PC-3 (cell line): ENCODE measurements around the gene LMOD1. TPM values are rescaled to one million over a fixed set of nuclear protein-coding genes. Genes with fewer than 3 reads are reported as not detected.

Experiments
- ATAC-seq: fragments of 200-7000 bp; cut with Tn5 transposase; 2 replicates; pipeline ENCODE4 v1.9.1; 2020; ENCODE audit warnings: mild to moderate bottlenecking, moderate library complexity
- BruUV-seq: library from RNA; stranded (reverse); fragments of 400-500 nt; replicated peaks from 2 replicates; lab custom pipeline; 2021; lab: Mats Ljungman, UMichigan
- CTCF ChIA-PET: fragments of 300-600 bp; sonication (Branson Sonifier 250); formaldehyde crosslinking; loops from one replicate; lab custom pipeline; 2022; ENCODE audit warnings: antibody characterized with exemption; lab: Charles Lee
- POLR2A ChIA-PET: fragments of 300-600 bp; sonication (Branson Sonifier 250); formaldehyde crosslinking; loops from one replicate; lab custom pipeline; 2022; ENCODE audit warnings: antibody characterized with exemption; ENCODE audit not compliant: unreplicated experiment; lab: Charles Lee
- DNase-seq: peaks from one replicate; pipeline ENCODE4 v3.0.0-alpha.2; 2015
- H2AFZ ChIP-seq: fragments of 300-600 bp; sonication (generic); 2 replicates; pipeline ENCODE4 v1.6.0; 2016; ENCODE audit warnings: antibody characterized with exemption, low read length
- H3F3A ChIP-seq: fragments of 300-600 bp; sonication (generic); one replicate; pipeline ENCODE4 v1.6.0; 2017; ENCODE audit warnings: antibody characterized with exemption, low read length, control low read depth, mild to moderate bottlenecking; ENCODE audit not compliant: unreplicated experiment
- H3K27ac ChIP-seq: fragments of 300-600 bp; sonication (generic); 2 replicates; pipeline ENCODE4 v1.5.1; 2016; ENCODE audit warnings: mild to moderate bottlenecking, low read length
- H3K27me3 ChIP-seq: fragments of 300-600 bp; sonication (generic); 2 replicates; pipeline ENCODE4 v1.6.1; 2016; ENCODE audit warnings: low read length, mixed read lengths
- H3K36me3 ChIP-seq: fragments of 300-600 bp; sonication (generic); 2 replicates; pipeline ENCODE4 v1.6.1; 2016; ENCODE audit warnings: low read depth, mixed run types, low read length, mixed read lengths
- H3K4me1 ChIP-seq: fragments of 300-600 bp; sonication (generic); 2 replicates; pipeline ENCODE4 v1.5.1; 2016; ENCODE audit warnings: low read length; ENCODE audit not compliant: insufficient read depth
- H3K4me2 ChIP-seq: fragments of 300-600 bp; sonication (generic); 2 replicates; pipeline ENCODE4 v1.6.0; 2016; ENCODE audit warnings: low read length
- H3K4me3 ChIP-seq: fragments of 300-600 bp; sonication (generic); 2 replicates; pipeline ENCODE4 v1.5.1; 2016; ENCODE audit warnings: mild to moderate bottlenecking, low read length, mixed read lengths
- H3K79me2 ChIP-seq: fragments of 300-600 bp; sonication (generic); 2 replicates; pipeline ENCODE4 v1.6.1; 2017; ENCODE audit warnings: low read length, mixed read lengths
- H3K9ac ChIP-seq: fragments of 300-600 bp; sonication (generic); 2 replicates; pipeline ENCODE4 v1.6.0; 2016; ENCODE audit warnings: mild to moderate bottlenecking, low read length
- H3K9me2 ChIP-seq: fragments of 300-600 bp; sonication (generic); replicated peaks from 2 replicates; pipeline ENCODE4 v1.6.1; 2016; ENCODE audit warnings: mixed run types, low read length, mixed read lengths
- H3K9me3 ChIP-seq: fragments of 300-600 bp; sonication (generic); 2 replicates; pipeline ENCODE4 v1.6.1; 2016; ENCODE audit warnings: low read length, mixed read lengths
- H4K20me1 ChIP-seq: fragments of 300-600 bp; sonication (generic); 2 replicates; pipeline ENCODE4 v1.6.1; 2016; ENCODE audit warnings: low read length, mixed read lengths
- EZH2 ChIP-seq: fragments of 300-600 bp; sonication (generic); IDR thresholded peaks from one replicate; pipeline ENCODE4 v1.6.1; 2017; ENCODE audit warnings: antibody characterized with exemption, mild to moderate bottlenecking, low read length; ENCODE audit not compliant: unreplicated experiment
- EZH2phosphoT487 ChIP-seq: fragments of 300-600 bp; sonication (generic); IDR thresholded peaks from 2 replicates; pipeline ENCODE4 v1.6.1; 2018; ENCODE audit warnings: mild to moderate bottlenecking, antibody characterized with exemption, low read length, borderline replicate concordance
- intact Hi-C: fragments of 100-400 bp; cut with micrococcal nuclease; formaldehyde crosslinking; loops from 2 replicates; pipeline ENCODE4 v1.9.0; 2023
- total RNA-seq: library from RNA; depleted of rRNA; stranded (reverse); fragments of >200 nt; gene quantifications from 2 replicates; pipeline ENCODE4 v1.2.3, GENCODE V29; 2014
- TF ChIP-seq, protein P1 (sequence below): fragments of 300-600 bp; sonication (generic); conservative IDR thresholded peaks from 2 replicates; pipeline ENCODE4 v1.5.1; 2017; ENCODE audit warnings: antibody characterized with exemption, low read depth, mild to moderate bottlenecking, low read length

The LMOD1 gene
- total RNA-seq, 1 experiment from 2014 or later = 0.07 TPM

DNA sequence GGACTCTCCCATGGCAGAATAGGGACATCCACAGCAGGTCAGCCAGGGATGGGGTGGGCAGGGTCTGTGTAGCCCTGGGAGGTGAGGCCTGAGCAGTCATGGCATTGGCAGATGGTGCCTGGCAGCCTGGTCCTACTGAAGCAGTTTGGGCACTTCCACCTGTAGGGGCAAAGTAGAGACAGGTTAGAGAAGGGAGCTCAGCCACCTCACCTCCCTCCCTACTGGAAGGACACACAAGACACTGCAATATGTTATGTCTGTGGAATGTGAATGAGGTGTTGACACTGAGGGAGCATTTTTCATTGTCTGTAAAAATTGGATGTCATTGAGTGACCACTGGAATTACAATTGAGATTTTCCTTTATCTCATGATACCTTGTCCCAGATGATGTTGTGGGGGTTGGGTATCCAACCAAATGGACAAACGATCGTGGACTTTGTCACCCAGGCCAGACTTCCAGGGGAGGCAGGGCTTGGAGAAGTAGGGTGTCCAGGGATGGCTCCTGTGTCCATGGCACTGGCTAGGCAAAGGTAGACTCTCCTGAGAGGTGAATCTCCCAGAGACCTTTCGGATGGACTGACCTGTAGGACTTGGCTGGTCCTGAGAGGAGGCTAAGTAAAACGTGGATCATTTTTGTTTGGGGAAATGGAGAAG lies 48.0 kb downstream of the LMOD1 start:
- no peaks in the 10 kb centered on the region for H3K9me2 ChIP-seq
- no peaks in the 10 kb centered on the region for H3K27me3 ChIP-seq
- no peak overlapping the region for H3K9ac ChIP-seq
- H3K4me3 ChIP-seq = no peak overlapping the region
- H3K27ac ChIP-seq = no peak overlapping the region
- intact Hi-C loops = loop anchor here (5.0 kb wide), 1 partner anchor 34 kb away; no protein-coding TSS in a partner anchor
- H3K4me2 ChIP-seq = no peak overlapping the region
- no TSS peak for BruUV-seq
- no peak overlapping the region for H2AFZ ChIP-seq
- no peaks in the 10 kb centered on the region for H3K79me2 ChIP-seq
- H3K4me1 ChIP-seq = peaks cover 13% of the 10 kb centered on the region; the same call in 1 of the 2 replicates
- H3F3A ChIP-seq = no peaks in the 10 kb centered on the region
- CTCF ChIA-PET = no interaction called here
- H4K20me1 ChIP-seq = no peaks in the 10 kb centered on the region
- H3K9me3 ChIP-seq = no peaks in the 10 kb centered on the region
- no peaks in the 10 kb centered on the region for H3K36me3 ChIP-seq
- ATAC-seq = no peak
- TF ChIP-seq EZH2 (no peak), EZH2phosphoT487 (no peak)
- TF ChIP-seq, protein P1, sequence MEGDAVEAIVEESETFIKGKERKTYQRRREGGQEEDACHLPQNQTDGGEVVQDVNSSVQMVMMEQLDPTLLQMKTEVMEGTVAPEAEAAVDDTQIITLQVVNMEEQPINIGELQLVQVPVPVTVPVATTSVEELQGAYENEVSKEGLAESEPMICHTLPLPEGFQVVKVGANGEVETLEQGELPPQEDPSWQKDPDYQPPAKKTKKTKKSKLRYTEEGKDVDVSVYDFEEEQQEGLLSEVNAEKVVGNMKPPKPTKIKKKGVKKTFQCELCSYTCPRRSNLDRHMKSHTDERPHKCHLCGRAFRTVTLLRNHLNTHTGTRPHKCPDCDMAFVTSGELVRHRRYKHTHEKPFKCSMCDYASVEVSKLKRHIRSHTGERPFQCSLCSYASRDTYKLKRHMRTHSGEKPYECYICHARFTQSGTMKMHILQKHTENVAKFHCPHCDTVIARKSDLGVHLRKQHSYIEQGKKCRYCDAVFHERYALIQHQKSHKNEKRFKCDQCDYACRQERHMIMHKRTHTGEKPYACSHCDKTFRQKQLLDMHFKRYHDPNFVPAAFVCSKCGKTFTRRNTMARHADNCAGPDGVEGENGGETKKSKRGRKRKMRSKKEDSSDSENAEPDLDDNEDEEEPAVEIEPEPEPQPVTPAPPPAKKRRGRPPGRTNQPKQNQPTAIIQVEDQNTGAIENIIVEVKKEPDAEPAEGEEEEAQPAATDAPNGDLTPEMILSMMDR = no peak
- POLR2A ChIA-PET = interaction anchor here (0.8 kb wide), 1 partner anchor 119 kb away, joined by 4 read pairs; no protein-coding TSS in a partner anchor
- DNase-seq = no peak

DNA sequence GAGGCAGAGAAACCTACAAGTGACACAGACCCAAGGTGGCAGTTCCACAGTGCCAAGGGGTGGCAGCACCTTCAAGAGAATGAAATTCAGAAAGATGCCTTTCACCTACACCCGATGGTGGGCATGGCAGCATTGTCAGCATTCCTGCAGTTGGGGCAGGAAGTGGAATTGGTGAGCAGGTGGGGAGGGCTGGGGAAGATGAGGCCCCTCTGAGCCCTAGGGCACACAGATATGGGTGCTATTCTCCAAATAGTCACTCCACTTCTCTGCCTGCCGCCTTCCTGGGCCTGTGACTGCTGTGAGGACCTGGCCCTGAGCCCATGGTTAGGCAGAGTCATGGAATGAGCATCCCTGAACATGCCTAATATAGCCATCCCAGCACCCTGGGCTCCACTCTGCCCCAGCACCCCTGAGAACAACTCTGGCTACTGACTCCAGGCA lies 49.4 kb downstream of the LMOD1 start:
- Histone ChIP-seq H2AFZ (no peak overlapping the region), H3K79me2 (no peaks in the 10 kb centered on the region)

More for the DNA sequence above, 49.4 kb downstream of the LMOD1 start:
- intact Hi-C loops = loop anchor here (1.0 to 5.0 kb wide), 2 partner anchors 35 to 75 kb away; no protein-coding TSS in a partner anchor
- Histone ChIP-seq H3K9me3 (no peaks in the 10 kb centered on the region), H3K36me3 (no peaks in the 10 kb centered on the region), H3K4me1 (peaks cover 13% of the 10 kb centered on the region; the same call in 1 of the 2 replicates), H4K20me1 (no peaks in the 10 kb centered on the region), H3K4me2 (0 out of 2 replicates have a peak overlapping the region, but pooled peaks have one; percentile 14), H3K27ac (no peak overlapping the region), H3K9ac (no peak overlapping the region), H3F3A (no peaks in the 10 kb centered on the region), H3K27me3 (no peaks in the 10 kb centered on the region), H3K4me3 (no peak overlapping the region), H3K9me2 (no peaks in the 10 kb centered on the region)
- TF ChIP-seq, protein P1 = peak; percentile 25; the same call in 1 of the 2 replicates
- TF ChIP-seq EZH2phosphoT487 = no peak
- no peak for TF ChIP-seq EZH2
- DNase-seq (peak; percentile 45), ATAC-seq (peak; percentile 60)
- BruUV-seq = no TSS peak
- POLR2A ChIA-PET = no interaction called here
- CTCF ChIA-PET = interaction anchor here (0.6 to 1.7 kb wide), 3 partner anchors 41 to 75 kb away, joined by 3 to 12 read pairs (median 3); partner anchors contain the start of gene LMOD1
